Activated CD4-positive, alpha-beta memory T cell treated with anti-CD3 and anti-CD28 coated beads, Interleukin-2, amount 10 ng/mL, durations not matched to agents 7 days and 5 days (primary cell): ENCODE measurements around the gene RSL24D1. TPM values are rescaled to one million over a fixed set of nuclear protein-coding genes. Genes with fewer than 3 reads are reported as not detected.

Experiments
- CTCF ChIA-PET: fragments of 350-600 bp; sonication (Branson Sonifier 250); formaldehyde crosslinking; loops from one replicate; lab custom pipeline; 2021; ENCODE audit warnings: antibody characterized with exemption, inconsistent platforms; lab: Charles Lee
- POLR2A ChIA-PET: fragments of 350-600 bp; sonication (Branson Sonifier 250); formaldehyde crosslinking; loops from one replicate; lab custom pipeline; 2021; ENCODE audit warnings: antibody characterized with exemption; lab: Charles Lee
- DNase-seq: peaks from one replicate; pipeline ENCODE4 v3.0.0-alpha.2; 2020
- H3K27ac Mint-ChIP-seq: one replicate; pipeline ENCODE4 v1.8.0; 2021; ENCODE audit warnings: mild to moderate bottlenecking, mixed read lengths
- H3K27me3 Mint-ChIP-seq: one replicate; pipeline ENCODE4 v1.8.0; 2021; ENCODE audit warnings: mixed read lengths
- H3K36me3 Mint-ChIP-seq: one replicate; pipeline ENCODE4 v1.8.0; 2021; ENCODE audit warnings: low read depth, mixed read lengths
- H3K4me1 Mint-ChIP-seq: one replicate; pipeline ENCODE4 v1.8.0; 2021; ENCODE audit warnings: mixed read lengths
- H3K4me3 Mint-ChIP-seq: one replicate; pipeline ENCODE4 v1.8.0; 2021; ENCODE audit warnings: mild to moderate bottlenecking, mixed read lengths
- H3K9me3 Mint-ChIP-seq: one replicate; pipeline ENCODE4 v1.8.0; 2021; ENCODE audit warnings: mixed read lengths
- total RNA-seq, 2 experiments: library from RNA; stranded (reverse); gene quantifications; one replicate each; pipeline ENCODE4 v1.2.3, GENCODE V29; 2021

Gene RSL24D1
- total RNA-seq, 2 experiments from 2014 or later, result 107 to 111 TPM

DNA sequence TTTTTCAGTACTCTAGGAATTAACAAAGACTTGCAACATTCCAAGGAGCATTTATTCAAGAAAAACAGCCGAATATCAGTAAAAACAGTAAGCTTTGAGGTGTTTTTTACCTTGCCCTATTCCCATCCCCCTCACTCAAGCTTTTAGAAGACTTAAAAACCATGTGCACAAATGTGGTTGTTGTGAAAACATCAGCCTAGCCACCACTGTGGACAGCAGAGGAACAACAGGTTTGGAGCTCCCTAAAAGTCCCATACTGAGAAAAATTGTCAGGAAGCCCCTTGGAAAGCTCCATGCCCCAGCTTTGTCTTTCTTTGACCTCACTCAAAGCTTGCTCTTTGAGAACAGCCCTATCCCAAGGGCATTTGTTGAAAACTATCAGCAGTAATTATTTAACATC lies 34.7 kb upstream of the RSL24D1 start:
- DNase-seq, result no peak
- Mint-ChIP-seq H3K4me3 (no peak overlapping the region), H3K27me3 (no peaks in the 10 kb centered on the region), H3K4me1 (peaks cover 47% of the 10 kb centered on the region), H3K9me3 (no peaks in the 10 kb centered on the region), H3K27ac (no peak overlapping the region), H3K36me3 (peaks cover 69% of the 10 kb centered on the region)
- ChIA-PET POLR2A (interaction anchor here (1.5 to 1.9 kb wide), 4 partner anchors 10 to 88 kb away, joined by 4 to 10 read pairs (median 4); partner anchors contain the start of genes PIGB and PIGBOS1), CTCF (interaction anchor here (0.9 to 1.5 kb wide), 3 partner anchors 14 to 177 kb away, joined by 3 to 7 read pairs (median 4); partner anchors contain the start of genes CCPG1 and PIERCE2)

DNA sequence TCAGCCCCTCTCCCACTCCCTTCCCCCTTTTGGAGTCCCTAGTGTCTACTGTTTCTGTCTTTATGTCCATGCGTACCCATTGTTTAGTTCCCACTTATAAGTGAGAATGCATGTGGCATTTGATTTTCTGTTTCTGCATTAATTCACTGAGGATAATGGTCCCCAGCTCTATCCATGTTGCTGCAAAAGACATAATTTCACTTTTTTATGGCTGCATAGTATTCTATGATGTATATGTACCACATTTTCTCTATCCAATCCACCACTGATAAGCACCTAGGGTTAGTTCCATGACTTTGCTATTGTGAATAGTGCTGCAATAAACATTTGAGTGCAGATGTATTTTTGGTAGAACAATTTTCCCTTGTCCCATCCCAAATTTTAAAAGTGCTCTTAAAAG lies 34.2 kb upstream of the RSL24D1 start:
- ChIA-PET CTCF (interaction anchor here (1.0 to 1.5 kb wide), 2 partner anchors 14 to 178 kb away, joined by 4 to 7 read pairs; partner anchors contain the start of genes CCPG1 and PIERCE2), POLR2A (interaction anchor here (1.5 to 1.9 kb wide), 3 partner anchors 10 to 88 kb away, joined by 4 to 10 read pairs (median 5); partner anchors contain the start of genes PIGB and PIGBOS1)
- no peak for DNase-seq
- H3K27ac Mint-ChIP-seq, result peak overlapping the region; percentile 12
- no peaks in the 10 kb centered on the region for H3K27me3 Mint-ChIP-seq
- no peaks in the 10 kb centered on the region for H3K9me3 Mint-ChIP-seq
- H3K4me3 Mint-ChIP-seq, result no peak overlapping the region
- peaks cover 44% of the 10 kb centered on the region for H3K4me1 Mint-ChIP-seq
- peaks cover 73% of the 10 kb centered on the region for H3K36me3 Mint-ChIP-seq

DNA sequence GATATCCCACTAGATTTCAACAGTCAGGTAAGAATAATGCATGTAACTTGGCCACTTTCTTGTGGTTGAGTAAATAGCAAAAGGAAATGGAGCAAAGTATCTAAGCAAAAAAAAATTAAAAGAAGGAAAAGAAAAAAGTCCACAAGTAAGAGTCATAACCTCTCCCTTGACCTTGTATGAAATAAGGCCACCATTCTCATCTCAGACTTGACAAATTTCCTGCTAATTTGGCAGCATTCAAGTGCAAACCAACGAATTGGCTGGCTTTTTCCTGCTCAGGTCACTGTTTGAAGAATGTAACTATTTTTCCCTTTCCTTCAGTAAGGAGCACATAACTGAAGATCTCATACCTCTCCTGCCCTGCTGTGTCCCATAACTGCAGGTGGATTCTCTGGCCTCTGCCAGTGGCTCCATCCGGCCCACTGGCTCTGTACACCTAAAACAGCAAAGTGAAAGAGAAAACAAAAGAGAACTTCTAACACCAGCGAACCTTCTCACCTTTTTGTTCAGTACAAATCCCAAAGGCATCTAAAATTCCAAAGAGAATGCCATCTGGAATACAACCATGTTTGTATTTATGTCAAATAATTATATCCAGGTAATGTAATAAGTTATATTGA lies 33.4 kb upstream of the RSL24D1 start:
- H3K36me3 Mint-ChIP-seq, result peaks cover 76% of the 10 kb centered on the region
- H3K9me3 Mint-ChIP-seq, result no peaks in the 10 kb centered on the region
- POLR2A ChIA-PET, result interaction anchor here (1.6 kb wide), 1 partner anchor 89 kb away, joined by 5 read pairs; the partner anchor contains the start of genes PIGB and PIGBOS1
- peak; percentile 19 for DNase-seq
- H3K4me3 Mint-ChIP-seq, result peak overlapping the region; percentile 47
- CTCF ChIA-PET, result no interaction called here
- H3K4me1 Mint-ChIP-seq, result peaks cover 46% of the 10 kb centered on the region
- peak overlapping the region; percentile 79 for H3K27ac Mint-ChIP-seq
- H3K27me3 Mint-ChIP-seq, result no peaks in the 10 kb centered on the region

DNA sequence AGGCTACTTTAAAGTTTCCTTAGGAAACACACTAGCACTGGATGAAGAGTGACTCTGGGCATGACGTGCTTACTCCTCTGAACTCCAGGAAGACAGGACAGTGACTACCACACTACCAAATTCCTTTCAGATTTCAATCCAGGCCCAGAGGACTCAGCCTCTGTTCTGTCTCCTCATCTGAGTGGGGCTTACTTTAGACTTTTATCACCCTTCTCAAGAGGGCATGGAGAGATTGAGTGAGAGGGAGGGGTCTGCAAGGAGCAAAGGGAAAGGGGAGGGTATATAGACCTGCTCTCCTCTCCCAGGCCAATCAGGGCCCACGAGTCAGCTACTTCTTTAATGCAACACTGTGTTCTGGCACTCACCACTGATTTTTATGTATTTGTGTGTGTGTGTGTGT lies 29.4 kb upstream of the RSL24D1 start:
- Mint-ChIP-seq H3K9me3 (no peaks in the 10 kb centered on the region), H3K27ac (no peak overlapping the region), H3K4me1 (peaks cover 70% of the 10 kb centered on the region), H3K4me3 (no peak overlapping the region), H3K36me3 (peaks cover 77% of the 10 kb centered on the region), H3K27me3 (no peaks in the 10 kb centered on the region)
- POLR2A ChIA-PET, result no interaction called here
- no peak for DNase-seq
- CTCF ChIA-PET, result interaction anchor here (0.6 to 1.1 kb wide), 2 partner anchors 8 to 61 kb away, joined by 3 read pairs; no protein-coding TSS in a partner anchor

DNA sequence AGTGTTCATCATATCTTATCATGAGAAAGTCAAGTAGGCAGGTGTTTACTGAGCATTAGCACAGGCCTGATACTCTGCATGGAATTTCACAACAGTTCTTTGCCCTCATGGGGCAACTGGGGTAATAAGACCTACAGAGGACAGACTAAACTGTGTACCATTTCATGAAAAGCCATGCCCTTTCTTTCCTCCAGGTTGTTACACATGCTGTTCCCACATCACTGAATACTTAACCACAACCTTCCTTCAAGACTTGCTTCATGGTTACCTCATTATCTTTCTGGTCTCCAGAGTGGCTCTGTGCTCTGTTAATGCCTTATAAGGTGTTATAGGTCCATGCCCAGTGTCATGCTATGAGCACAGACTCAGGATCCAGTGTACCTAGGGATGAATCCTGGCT lies 28.2 kb upstream of the RSL24D1 start:
- no peak overlapping the region for H3K4me3 Mint-ChIP-seq
- peaks cover 71% of the 10 kb centered on the region for H3K4me1 Mint-ChIP-seq
- no peak for DNase-seq
- ChIA-PET CTCF (no interaction called here), POLR2A (interaction anchor here (1.3 kb wide), 1 partner anchor 26 kb away, joined by 4 read pairs; no protein-coding TSS in a partner anchor)
- no peaks in the 10 kb centered on the region for H3K27me3 Mint-ChIP-seq
- no peaks in the 10 kb centered on the region for H3K9me3 Mint-ChIP-seq
- H3K27ac Mint-ChIP-seq, result peak overlapping the region; percentile 53
- H3K36me3 Mint-ChIP-seq, result peaks cover 73% of the 10 kb centered on the region

DNA sequence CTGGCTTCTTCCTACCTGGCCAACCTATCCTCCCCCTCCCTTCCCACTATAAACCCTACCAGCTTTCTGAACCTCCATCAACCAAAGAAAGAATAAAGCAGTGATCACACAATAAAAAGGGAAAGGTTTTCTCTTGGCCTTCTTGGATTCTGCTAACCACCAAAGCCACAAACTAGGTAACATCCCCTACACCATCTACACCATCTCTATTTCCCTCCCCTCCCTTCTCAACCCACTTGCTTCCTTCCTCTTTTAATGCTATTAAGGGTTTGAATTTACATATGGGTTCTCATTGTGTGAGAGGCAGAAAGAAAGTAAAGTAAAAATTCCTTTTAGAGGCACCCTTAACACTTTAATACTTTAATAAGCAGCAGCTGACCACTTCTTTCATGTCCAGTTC lies 25.8 kb upstream of the RSL24D1 start:
- DNase-seq, result no peak
- Mint-ChIP-seq H3K4me1 (peaks cover 82% of the 10 kb centered on the region), H3K36me3 (peaks cover 66% of the 10 kb centered on the region), H3K9me3 (no peaks in the 10 kb centered on the region), H3K27me3 (no peaks in the 10 kb centered on the region), H3K4me3 (peak overlapping the region; percentile 40), H3K27ac (peak overlapping the region; percentile 94)
- ChIA-PET POLR2A (interaction anchor here (0.8 to 3.0 kb wide), 12 partner anchors 16 to 96 kb away, joined by 3 to 25 read pairs (median 8); partner anchors contain the start of genes PIGB, PIGBOS1 and RSL24D1), CTCF (interaction anchor here (1.2 to 1.3 kb wide), 2 partner anchors 68 to 96 kb away, joined by 4 read pairs; partner anchors contain the start of genes PIGB and PIGBOS1)

DNA sequence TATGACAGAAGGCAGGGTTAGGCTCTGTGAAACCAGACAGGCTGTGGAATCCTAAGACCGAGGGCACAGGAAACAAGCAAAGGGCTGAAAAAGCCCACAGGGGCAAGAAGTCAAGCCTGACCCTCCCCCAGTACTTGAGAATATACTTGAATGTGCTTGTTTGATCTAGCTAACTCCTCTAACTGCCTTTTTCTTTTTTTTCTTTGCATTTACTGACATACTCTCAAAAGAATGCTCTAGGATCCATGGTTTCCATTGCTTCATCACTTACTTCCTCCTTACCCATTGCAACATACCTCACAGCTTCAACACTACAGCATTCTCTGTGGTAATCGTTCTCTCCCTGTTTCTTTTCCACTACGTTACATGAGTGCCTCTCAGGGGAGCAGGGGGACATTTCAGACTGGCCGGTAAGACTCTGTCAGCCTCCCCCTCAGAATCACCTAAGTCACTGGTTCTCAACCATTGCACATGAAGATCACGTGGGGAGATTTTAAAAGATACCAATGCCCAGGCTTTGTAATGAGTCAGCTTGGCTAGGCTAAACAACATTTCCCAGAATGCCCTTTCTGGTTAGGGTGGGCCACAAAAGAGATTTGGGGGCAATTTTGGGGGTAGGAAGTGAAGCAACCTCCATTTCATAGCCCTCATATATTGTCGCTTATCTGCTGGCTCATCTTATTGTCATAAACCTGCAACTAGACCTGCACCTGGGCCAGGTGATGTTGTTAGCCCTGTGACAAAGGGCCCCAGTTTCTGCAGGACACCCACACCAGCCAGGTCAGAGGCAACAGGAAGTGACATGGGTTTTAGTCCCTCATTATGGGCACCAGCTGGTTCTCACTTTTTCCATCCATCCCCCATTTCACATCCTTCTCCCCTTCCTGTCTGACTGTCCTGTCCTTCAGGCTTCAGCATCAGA lies 24.6 kb upstream of the RSL24D1 start:
- POLR2A ChIA-PET, result interaction anchor here (0.8 to 5.8 kb wide), 18 partner anchors 10 to 98 kb away, joined by 3 to 25 read pairs (median 7); partner anchors contain the start of genes PIGB, PIGBOS1 and RSL24D1
- Mint-ChIP-seq H3K4me3 (peak overlapping the region; percentile 43), H3K27me3 (no peaks in the 10 kb centered on the region), H3K27ac (peak overlapping the region; percentile 94), H3K9me3 (no peaks in the 10 kb centered on the region), H3K36me3 (peaks cover 60% of the 10 kb centered on the region), H3K4me1 (peaks cover 84% of the 10 kb centered on the region)
- peak; percentile 46 for DNase-seq
- CTCF ChIA-PET, result interaction anchor here (0.9 to 1.7 kb wide), 4 partner anchors 61 to 218 kb away, joined by 3 to 5 read pairs (median 4); partner anchors contain the start of genes PIGB and PIGBOS1

DNA sequence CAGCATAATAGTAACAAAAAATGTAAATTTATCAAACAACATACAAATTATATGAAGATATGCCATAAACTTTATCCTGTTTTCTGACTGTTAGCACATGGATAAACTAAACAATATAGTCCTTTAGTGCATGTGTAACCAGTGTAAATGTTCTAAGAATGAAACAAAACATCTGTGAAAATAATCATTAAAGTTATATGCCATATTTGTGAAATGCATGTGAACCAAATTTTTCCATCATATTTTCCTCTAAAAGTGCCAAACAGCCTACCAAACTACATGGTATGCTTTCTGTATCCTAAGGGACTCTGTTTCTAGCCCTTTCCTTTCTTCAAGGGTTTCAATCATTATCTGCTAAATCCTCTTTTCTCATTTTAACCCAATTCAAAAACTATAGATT lies 23.9 kb upstream of the RSL24D1 start:
- H3K4me1 Mint-ChIP-seq, result peaks cover 79% of the 10 kb centered on the region
- H3K4me3 Mint-ChIP-seq, result no peak overlapping the region
- CTCF ChIA-PET, result interaction anchor here (0.9 to 1.7 kb wide), 3 partner anchors 61 to 219 kb away, joined by 3 to 5 read pairs (median 4); no protein-coding TSS in a partner anchor
- no peaks in the 10 kb centered on the region for H3K9me3 Mint-ChIP-seq
- H3K36me3 Mint-ChIP-seq, result peaks cover 53% of the 10 kb centered on the region
- POLR2A ChIA-PET, result interaction anchor here (1.4 to 5.8 kb wide), 11 partner anchors 9 to 98 kb away, joined by 5 to 25 read pairs (median 10); partner anchors contain the start of genes PIGB, PIGBOS1 and RSL24D1
- DNase-seq, result no peak
- peak overlapping the region; percentile 94 for H3K27ac Mint-ChIP-seq
- no peaks in the 10 kb centered on the region for H3K27me3 Mint-ChIP-seq

DNA sequence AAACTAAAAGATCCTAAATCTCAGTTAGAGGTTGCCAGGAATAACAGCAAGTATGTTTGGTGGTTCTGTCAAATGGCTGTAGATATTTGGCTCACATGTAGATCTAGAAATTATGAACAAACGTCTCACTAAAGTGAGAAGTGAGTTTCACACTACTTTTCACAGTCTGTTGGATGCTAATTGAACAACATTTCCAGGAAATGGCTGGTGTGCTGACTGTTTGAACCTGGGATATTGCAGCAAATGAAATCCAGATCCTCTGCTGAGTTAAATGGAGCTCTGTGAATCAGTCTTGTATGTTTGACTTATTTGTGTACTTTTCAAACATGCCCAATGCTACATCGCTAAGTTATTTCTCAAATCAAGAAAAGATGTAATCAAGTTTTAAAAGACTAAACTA lies 21.3 kb upstream of the RSL24D1 start:
- POLR2A ChIA-PET, result interaction anchor here (0.8 to 5.8 kb wide), 8 partner anchors 21 to 101 kb away, joined by 3 to 25 read pairs (median 7); partner anchors contain the start of genes PIGB, PIGBOS1 and RSL24D1
- Mint-ChIP-seq H3K4me1 (peaks cover 54% of the 10 kb centered on the region), H3K27ac (peak overlapping the region; percentile 75)

DNA sequence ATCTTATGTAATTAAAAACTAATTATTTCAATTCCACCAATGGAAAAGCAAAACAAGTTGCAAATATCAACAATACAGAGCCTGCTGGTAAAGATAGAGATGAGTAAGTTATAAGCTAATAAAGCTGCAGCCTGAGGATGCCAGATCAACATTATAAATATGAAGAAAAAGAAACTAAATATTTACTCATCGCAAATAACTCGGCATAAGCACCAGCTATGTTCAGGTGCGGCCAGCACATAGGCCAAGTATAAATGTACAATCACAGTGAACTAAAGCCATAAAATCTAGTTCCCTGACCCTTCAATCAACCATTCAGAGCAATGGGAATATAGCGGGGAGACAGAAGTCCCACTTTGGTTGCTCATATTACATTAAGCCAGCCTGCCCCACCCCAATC lies 7.7 kb upstream of the RSL24D1 start:
- DNase-seq, result no peak
- H3K36me3 Mint-ChIP-seq, result peaks cover 25% of the 10 kb centered on the region
- ChIA-PET POLR2A (no interaction called here), CTCF (interaction anchor here (0.7 kb wide), 1 partner anchor 13 kb away, joined by 3 read pairs; no protein-coding TSS in a partner anchor)
- H3K27me3 Mint-ChIP-seq, result no peaks in the 10 kb centered on the region
- H3K9me3 Mint-ChIP-seq, result no peaks in the 10 kb centered on the region
- no peak overlapping the region for H3K4me3 Mint-ChIP-seq
- H3K27ac Mint-ChIP-seq, result no peak overlapping the region
- H3K4me1 Mint-ChIP-seq, result peaks cover 1% of the 10 kb centered on the region

More for the DNA sequence above, 21.3 kb upstream of the RSL24D1 start:
- peaks cover 42% of the 10 kb centered on the region for H3K36me3 Mint-ChIP-seq
- DNase-seq, result no peak
- CTCF ChIA-PET, result interaction anchor here (0.7 to 4.3 kb wide), 21 partner anchors 8 to 222 kb away, joined by 3 to 39 read pairs (median 6); partner anchors contain the start of genes CCPG1, PIERCE2, PIGB and PIGBOS1
- H3K4me3 Mint-ChIP-seq, result no peak overlapping the region
- no peaks in the 10 kb centered on the region for H3K27me3 Mint-ChIP-seq
- no peaks in the 10 kb centered on the region for H3K9me3 Mint-ChIP-seq

DNA sequence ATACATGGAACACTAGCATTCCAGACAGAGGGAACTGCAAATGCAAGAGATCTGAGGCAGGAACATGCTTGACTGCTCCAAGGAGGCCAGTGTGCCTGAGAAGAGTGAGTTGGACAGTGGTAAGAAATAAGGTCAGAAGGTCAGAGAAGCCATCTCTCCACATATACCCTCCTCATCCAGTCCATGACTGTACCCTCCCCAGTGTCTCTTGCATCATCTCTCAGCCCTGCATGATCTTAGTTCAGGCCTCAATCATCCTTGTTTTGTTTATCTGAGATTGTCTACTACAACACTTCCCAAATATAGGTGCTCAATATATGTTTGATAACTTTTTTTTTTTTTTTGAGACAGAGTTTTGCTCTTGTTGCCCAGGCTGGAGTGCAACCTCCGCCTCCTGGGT lies 5.5 kb upstream of the RSL24D1 start:
- ChIA-PET CTCF (interaction anchor here (1.2 kb wide), 1 partner anchor 237 kb away, joined by 3 read pairs; no protein-coding TSS in a partner anchor), POLR2A (no interaction called here)
- peaks cover 13% of the 10 kb centered on the region for H3K4me1 Mint-ChIP-seq
- H3K9me3 Mint-ChIP-seq, result peaks cover 3% of the 10 kb centered on the region
- H3K27me3 Mint-ChIP-seq, result no peaks in the 10 kb centered on the region
- no peak overlapping the region for H3K4me3 Mint-ChIP-seq
- no peak for DNase-seq
- H3K27ac Mint-ChIP-seq, result no peak overlapping the region
- peaks cover 30% of the 10 kb centered on the region for H3K36me3 Mint-ChIP-seq

DNA sequence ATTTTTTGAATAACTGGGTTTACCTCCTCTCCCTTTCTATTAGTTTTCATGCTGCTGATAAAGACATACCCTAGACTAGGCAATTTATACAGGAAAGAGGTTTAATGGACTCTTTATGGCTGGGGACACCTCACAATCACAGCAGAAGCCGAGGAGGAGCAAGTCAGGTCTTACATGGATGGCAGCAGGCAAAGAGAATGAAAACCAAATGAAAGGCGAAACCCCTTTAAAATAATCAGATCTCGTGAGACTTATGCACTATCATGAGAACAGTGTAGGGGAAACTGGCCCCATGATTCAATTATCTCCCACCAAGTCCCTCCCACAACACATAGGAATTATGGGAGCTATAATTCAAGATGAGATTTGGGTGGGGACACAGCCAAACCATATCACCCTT lies 2.0 kb upstream of the RSL24D1 start:
- Mint-ChIP-seq H3K27me3 (no peaks in the 10 kb centered on the region), H3K27ac (peak overlapping the region; percentile 39), H3K4me1 (peaks cover 13% of the 10 kb centered on the region), H3K9me3 (peaks cover 3% of the 10 kb centered on the region), H3K4me3 (peak overlapping the region; percentile 19), H3K36me3 (peaks cover 31% of the 10 kb centered on the region)
- no peak for DNase-seq
- CTCF ChIA-PET, result interaction anchor here (2.1 to 2.6 kb wide), 2 partner anchors 19 to 120 kb away, joined by 10 to 21 read pairs; partner anchors contain the start of genes PIGB and PIGBOS1
- POLR2A ChIA-PET, result no interaction called here
